Effector CD8-positive, alpha-beta T cell (primary cell): Measurements from ENCODE around the gene DNAH17.

Experiments used
- DNase-seq: peaks from one replicate; lab custom pipeline; 2025; lab: John Stamatoyannopoulos, UW

Gene DNAH17

DNA sequence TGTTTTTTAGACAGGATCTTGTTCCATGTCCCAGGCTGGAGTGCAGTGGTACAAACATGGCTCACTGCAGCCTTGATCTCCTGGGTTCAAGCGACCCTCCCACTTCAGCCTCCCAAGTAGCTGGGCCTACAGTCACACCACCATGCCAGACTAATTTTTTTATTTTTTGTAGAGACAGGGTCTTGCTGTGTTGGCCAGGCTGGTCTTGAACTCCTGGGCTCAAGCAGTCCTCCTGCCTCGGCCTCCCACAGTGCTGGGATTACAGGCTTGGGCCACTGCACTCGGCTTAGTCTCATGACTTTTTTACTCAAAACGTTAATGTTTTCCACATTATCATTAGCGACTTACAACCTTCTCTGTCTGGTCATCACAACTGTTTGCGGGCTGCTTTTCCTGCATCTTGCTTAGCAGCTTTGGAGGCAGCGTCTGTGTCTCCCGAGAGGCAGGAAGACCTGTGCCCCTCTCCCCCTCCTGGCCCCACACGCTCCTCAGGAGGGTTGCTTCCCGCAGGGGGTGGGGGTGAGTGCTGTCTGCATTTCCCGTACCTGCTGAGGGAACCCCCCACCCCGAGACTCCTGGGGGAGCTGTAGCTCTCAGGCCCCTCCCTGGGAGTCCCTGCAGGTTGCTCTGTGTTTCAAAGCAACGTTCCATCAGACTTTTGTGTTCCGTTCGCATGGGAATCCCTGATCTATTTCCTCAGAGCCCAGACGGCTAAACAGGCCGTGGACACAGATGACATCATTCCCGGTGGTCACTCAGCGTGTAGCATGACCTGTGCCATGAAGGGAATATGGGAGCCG, 146.1 kb downstream of the DNAH17 start:
- no peak for DNase-seq

DNA sequence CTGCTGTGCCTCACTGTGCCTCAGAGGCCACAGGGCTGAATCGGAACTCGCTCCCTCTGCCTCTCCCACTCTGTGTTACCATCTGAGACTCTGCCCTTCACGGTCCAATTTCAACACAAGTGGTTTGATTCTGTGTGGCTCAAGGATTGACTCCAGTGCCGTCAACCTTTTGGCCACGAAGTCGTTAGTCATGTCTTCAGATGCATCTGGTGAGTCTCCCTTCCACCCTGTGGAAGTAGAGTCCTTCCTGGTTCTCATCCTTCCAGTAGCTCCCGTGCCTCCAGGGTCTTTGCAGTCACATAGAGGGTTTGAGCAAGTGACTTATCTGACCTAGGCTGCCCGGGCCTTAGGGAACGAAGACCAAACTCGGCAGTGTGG, 147.6 kb downstream of the DNAH17 start:
- no peak for DNase-seq

DNA sequence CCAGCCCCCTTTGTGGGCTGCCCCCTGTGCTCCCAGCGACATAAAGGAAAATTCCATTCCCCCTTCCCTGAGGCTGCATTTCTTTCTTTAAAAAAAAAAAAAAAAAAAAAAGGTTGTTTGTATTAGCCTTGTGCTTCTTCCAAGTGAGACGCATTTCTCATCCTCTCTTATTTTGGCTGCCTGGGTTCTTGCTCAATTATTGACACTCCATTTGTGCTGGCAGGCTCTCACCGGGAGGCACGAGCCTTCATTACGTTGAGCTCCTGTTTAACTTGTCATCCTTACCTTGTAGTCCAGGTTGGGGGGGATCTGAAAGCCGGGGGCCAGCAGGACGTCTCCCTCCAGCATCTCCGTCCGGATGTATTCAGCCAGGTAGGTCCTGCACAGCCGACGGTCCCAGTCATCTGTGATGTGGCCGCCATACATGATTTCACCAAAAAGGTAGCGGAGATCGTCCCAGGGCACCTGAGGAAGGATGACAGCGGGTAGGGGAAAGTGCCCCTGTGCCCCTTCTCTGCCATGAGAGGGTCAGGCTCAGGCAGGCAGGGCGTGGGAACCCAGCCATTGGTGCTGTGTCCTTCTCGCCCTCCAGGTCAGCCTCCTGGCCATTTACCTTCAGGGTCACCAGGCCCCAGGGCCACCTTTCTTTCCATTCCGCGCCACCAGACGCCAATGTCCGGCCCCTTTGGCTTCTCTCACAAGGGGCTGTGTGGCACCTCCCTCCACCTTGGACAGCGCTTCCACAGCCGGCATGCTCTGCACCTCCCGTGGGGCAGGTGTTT, 148.2 kb downstream of the DNAH17 start:
- DNase-seq, result no peak

DNA sequence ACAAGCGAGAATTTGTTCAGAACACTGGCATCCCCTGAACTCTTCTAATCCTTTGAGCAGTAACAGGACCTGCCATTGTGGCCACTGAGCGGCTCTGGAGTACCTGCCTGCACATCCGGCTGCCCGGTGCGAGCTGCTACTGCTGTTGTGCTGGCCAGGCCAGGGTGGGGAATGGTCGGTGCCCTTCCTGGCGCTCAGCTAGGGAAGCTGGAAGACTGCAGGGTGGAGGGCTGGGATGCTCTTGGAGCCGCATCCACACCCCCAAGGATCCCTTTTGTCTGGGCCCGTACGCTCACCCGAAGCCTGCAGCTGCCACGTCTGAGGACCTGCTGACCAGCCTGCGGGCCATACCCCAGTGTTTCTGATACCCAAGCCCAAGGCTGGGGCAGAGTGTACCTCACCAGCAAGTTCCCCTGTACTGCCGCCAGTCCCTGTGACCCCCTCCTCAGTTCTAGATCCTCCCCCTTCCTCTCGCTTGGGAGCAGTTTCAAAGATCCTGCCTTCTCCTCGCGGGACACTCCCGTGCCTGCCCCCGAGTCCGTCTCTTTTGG, 149.1 kb downstream of the DNAH17 start:
- no peak for DNase-seq

- no peak for DNase-seq
These were observed 150.1 kb downstream of the DNAH17 start for GRCh38 chr17:78427140-78427539.

DNA sequence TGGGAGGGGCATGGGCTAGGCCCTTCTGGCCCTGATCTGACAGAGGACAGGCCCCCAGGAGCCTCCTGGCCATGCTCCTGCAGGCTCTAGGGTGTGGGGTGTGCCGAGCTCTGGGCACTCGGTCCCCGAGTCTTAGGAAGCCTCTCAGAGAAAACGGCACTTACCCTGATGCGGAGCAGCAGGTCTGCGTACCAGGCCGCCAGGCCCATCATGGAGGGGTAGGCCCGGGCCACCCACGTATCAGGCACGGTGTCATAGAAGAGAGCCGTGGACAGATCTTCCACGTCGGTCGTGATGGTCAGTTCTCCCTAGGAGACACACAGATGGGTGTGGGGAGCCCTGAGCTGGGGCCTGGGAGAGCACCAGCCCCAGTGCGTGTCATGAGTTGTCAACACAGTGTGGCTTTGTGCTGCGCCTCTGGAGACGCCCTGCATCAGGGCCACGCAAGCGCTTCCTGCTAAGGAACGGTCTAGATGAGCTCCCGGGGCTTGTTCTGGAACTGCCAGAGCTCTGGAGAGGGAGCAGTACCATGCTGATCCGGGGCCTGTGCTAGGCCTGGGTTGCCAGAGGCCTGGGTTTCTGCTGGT, 150.8 kb downstream of the DNAH17 start:
- no peak for DNase-seq

- no peak for DNase-seq
These were observed 151.8 kb downstream of the DNAH17 start for GRCh38 chr17:78425429-78425828.

- no peak for DNase-seq
These were observed 153.1 kb downstream of the DNAH17 start for GRCh38 chr17:78423961-78424675.

DNA sequence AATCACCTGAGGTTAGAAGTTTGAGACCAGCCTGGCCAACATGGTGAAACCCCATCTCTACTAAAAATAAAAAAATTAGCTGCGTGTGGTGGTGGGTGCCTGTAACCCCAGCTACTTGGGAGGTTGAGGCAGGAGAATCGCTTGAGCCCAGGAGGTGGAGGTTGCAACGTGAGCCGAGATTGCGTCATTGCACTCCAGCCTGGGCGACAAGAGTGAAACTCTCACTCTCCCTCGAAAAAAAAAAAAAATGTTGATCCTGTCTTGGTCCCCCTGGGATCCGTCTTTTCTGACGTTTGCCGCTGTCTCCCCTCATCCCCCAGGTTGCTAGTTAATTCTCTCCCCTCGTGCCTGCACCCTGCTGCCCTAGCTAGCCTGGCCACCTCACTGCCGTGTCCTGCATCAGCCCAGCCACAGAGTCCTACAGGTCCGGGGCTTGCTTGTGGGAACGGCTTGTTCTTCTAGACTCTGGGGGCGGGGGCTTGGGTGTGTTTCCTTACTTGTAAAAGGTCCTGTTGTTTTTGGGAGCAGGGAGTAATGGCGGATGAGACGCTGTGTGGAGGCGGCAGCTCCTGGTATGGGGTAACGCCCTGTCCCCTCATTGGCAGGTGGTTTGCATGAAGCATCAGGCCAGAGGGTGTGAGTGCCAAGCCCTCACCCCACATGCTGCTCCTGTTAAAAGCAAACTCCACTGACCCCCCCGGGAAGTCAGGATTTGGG, 154.2 kb downstream of the DNAH17 start:
- DNase-seq, result no peak

DNA sequence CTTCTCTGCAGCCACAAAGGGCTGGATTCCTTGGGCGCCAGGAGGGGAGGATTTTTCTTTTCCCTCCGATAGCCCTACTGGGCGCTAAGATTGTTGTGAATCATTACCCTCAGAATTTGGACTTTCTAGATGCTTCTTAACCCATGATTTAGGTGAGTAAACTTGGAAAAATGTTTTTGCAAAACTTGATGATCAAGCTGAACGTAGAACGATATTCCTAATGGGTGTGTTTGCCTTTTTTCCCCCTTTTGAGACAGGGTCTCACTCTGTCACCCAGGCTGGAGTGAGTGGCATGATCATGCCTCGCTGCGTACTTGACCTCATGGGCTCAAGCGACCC, 155.0 kb downstream of the DNAH17 start:
- DNase-seq, result no peak

DNA sequence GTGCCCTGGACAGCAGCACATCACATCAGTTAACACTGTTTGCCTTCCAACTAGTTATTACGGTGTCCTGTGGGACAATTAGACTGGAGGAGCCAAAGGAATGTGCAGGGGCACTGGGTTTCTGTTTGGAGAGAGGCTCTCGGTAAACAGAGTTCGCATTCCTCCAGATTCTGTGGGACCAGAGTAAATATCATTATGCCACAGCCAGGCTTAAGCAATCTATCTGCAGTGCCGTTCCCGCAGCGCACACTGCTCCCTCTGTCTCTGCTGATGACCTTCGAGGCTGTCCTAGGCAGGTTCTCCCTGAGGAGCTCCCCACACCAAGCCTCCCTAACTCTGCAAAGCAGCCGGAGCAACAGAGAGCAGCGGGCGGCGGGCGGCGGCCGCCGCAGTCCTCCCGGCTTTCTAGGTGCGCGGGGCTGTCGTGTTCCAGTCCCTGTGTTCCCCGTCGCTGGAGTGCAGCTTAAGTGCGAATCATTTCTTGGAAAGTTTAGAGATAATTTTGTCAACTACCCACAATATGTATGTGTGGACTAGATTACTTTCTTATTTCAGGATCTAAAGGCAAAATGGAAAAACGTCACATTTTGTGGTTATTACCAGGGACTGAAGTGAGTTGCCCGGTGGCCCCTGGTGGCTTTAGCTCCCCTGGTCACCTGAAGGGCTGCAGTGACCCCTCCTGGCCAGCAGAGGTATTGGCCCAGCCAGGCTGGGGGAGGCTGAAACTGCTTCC, 155.5 kb downstream of the DNAH17 start:
- DNase-seq, result peak; percentile 51

GRCh38 chr17:78421084-78421533, 156.1 kb downstream of the DNAH17 start:
- DNase-seq, result no peak

DNA sequence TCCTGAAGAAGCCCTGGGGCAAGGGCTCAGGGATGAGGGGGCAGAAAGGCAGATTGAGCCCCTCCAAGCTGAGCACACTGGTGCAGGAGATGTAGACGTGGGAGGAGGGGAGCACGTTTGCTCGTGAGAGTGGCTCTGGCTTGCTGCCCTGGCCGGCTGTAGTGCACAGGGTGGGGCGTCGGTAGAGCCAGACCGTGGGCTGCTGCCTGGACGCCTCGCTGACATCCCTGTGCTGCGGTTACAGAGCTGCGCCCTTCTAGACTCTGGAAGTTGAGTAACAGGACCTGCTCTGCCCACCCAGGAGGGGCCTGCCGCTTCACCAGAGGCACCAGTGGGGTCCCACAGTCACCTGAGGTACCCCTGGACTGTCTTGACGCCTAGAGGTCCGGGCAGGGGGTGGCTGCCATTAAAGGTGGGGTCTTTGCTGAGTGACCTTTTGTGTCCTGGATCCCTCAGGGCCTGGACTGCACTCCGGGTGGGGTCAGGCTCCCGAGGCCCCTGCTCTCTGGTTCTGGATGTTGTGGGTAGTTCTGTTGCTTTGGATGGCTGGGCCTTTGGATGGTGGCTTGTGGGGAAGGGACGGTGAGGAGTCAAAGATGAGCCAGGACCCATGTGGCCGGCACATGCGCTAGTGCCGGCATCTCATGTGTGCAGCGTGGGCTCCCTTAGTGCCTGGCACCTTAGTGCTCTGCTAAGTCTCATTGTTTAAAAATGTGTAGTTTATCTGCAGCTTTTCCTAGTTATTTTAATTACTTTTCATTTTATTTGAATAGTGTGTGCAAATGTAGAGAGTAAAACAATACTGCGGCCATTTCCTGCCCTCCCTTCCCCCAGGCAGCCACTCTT, 157.0 kb downstream of the DNAH17 start:
- no peak for DNase-seq

- no peak for DNase-seq
These were observed 158.7 kb downstream of the DNAH17 start for GRCh38 chr17:78418326-78419026.

DNA sequence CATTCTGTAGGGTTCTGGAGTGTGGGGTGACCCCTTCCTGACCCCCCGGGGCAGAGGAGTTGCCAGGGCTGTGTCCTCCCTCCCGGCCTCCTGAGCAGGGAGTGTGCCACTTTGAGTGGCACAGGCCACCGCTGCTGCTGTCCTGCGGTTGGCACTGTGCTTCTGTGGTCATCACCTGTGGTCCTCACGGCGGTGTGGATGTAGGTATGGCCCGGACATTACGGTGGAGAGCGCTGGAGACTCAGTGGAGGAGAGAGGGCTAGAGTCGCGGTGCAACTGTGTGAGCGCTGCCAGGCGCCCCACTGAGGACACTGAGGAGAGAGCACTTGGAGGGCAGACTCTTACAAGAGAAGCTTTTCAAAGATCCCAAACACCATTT, 159.7 kb downstream of the DNAH17 start:
- no peak for DNase-seq

GRCh38 chr17:78416791-78417530, 160.2 kb downstream of the DNAH17 start:
- DNase-seq, result no peak

DNA sequence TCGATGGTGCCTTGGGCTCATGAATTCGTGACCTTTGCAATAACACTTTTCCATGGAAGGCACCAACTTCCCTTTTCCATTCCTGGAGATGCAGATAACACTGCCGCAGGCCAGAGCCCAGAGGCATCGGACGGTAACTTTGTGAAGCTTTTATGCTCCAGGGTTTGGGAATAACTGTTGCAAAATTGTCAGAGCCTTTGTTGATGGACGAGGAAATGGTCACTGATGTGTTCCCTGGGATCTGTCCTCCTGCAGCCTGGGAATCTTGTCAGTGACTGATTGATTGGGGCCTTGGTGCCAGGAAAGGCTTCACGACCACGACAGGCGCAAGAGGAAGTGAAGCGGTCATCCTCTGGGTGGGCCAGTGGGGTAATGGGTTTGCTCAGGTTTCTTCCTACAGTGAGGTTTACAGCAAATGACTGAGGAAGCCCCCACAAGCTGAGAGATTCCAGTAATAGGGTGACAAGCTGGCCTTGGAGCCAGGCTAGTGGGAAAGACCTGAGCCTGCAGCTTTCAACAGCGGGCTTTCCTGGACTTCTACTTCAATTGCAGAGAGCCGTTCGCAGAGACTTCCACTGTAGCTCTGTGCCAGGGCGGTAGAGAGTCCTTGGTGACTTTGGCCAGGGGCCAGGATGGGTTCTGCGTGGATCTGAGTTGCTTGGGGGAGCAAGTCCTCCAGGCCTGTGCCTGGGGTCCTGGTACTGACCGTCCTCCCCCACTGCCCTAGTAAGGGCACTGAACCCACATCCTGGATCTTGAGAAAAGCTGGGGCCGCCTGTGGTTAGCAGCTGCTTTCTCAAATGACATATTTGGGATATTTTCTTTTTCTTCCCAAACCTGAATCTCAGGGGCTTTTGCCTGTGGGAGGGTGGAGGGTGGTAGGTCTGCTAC, 161.1 kb downstream of the DNAH17 start:
- no peak for DNase-seq
